Loucy (cell line): Measurements from ENCODE around the gene SELENOF.

Experiments used
- CTCF ChIP-seq: fragments of 200-600 bp; sonication (generic); conservative IDR thresholded peaks from 2 replicates; pipeline ENCODE4 v1.5.1; 2014; ENCODE audit warnings: mild to moderate bottlenecking, antibody characterized with exemption, low read length
- EZH2phosphoT487 ChIP-seq: fragments of 200-600 bp; IDR thresholded peaks from 2 replicates; pipeline ENCODE4 v1.6.1; 2018; ENCODE audit warnings: antibody characterized with exemption, mild to moderate bottlenecking, moderate library complexity, borderline replicate concordance

DNA sequence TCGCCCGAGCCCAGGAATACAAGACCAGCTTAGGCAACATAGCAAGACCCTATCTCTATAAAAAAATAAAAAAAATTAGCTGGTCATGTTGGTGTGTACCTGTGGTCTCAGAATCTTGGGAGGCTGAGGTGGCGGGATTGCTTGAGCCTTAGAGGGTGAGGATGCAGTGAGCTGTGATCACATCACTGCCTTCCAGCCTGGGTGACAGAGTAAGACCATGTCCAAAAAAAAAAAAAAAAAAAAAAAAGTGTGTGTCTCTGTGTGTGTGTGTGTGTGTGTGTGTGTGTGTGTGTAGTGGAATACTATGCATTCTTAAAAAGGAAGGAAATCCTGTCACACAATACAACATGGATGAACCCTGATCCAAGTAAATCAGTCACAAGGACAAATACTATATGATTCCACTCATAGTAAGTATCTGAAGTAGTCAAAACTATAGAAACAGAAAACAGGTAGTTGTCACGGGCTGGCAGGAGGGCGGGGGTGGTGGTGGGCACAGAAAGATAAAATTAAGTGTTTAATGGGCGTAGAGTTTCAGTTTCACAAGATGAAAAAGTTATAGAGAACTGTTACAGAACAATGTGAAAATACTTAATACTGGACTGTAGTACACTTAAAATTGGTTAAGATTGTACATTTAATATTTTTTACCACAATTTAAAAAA is 47.8 kb downstream of the SELENOF start:
- no peak for TF ChIP-seq CTCF
- no peak for TF ChIP-seq EZH2phosphoT487
